Measurements from ENCODE around the gene HOXC6.

DNA sequence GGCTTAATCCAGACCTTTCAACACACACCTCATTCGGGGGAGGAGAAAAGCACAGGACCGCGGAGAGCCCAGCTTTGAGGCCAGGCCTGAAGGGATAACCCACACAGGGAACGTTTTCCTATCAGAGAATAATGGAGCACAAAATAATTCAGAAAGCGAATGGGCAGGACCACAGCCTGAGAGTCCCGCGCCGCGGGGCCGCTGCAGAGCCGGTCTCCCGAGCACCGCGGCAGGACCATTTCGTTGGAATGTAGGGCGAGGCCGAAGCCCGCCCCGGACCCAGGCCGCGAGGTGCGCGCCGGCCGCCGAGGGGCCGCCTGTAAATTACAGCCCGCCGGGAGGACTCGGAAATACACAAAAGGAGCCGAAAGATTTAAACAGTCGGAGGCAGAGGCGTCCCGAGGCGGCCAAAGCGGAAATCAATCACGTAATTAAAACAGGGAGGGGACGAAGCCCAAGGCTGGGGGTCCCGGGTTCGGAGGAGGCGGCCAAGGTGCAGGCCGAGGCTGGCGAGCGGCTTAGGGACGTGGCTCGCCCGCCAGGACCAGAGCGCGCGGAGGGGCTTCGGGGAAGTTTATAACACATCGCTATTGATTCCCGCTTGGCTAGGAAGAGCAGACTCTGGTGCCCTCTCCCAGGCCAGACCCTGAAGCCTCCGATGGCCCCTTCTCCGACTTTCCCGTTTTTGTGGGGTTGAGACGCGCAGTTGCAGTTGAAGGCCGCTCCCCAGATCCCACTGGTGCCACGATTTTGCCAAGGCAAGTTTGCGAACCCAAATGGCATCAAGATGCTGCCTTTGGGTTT lies 19.1 kb downstream of the HOXC6 start:
- TF ChIP-seq, protein P1, sequence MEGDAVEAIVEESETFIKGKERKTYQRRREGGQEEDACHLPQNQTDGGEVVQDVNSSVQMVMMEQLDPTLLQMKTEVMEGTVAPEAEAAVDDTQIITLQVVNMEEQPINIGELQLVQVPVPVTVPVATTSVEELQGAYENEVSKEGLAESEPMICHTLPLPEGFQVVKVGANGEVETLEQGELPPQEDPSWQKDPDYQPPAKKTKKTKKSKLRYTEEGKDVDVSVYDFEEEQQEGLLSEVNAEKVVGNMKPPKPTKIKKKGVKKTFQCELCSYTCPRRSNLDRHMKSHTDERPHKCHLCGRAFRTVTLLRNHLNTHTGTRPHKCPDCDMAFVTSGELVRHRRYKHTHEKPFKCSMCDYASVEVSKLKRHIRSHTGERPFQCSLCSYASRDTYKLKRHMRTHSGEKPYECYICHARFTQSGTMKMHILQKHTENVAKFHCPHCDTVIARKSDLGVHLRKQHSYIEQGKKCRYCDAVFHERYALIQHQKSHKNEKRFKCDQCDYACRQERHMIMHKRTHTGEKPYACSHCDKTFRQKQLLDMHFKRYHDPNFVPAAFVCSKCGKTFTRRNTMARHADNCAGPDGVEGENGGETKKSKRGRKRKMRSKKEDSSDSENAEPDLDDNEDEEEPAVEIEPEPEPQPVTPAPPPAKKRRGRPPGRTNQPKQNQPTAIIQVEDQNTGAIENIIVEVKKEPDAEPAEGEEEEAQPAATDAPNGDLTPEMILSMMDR (IDR thresholded peaks at IDR 0.05) = no peak
- TF ChIP-seq ZFX (IDR thresholded peaks at IDR 0.05; ENCODE audit: borderline replicate concordance) = no peak
